Measurements from ENCODE around the gene CMTM7. TPM values are rescaled to one million over a fixed set of nuclear protein-coding genes. Genes with fewer than 3 reads are reported as not detected.
A peak's percentile ranks its signal among the peaks of the same experiment; 100 is the strongest.

Gene CMTM7
- total and polyA plus RNA-seq, 2 of the 13 experiments (the other 11 are each of a cell fraction or from before 2014, with no cell fraction given) = 20.9 to 21.4 TPM

DNA sequence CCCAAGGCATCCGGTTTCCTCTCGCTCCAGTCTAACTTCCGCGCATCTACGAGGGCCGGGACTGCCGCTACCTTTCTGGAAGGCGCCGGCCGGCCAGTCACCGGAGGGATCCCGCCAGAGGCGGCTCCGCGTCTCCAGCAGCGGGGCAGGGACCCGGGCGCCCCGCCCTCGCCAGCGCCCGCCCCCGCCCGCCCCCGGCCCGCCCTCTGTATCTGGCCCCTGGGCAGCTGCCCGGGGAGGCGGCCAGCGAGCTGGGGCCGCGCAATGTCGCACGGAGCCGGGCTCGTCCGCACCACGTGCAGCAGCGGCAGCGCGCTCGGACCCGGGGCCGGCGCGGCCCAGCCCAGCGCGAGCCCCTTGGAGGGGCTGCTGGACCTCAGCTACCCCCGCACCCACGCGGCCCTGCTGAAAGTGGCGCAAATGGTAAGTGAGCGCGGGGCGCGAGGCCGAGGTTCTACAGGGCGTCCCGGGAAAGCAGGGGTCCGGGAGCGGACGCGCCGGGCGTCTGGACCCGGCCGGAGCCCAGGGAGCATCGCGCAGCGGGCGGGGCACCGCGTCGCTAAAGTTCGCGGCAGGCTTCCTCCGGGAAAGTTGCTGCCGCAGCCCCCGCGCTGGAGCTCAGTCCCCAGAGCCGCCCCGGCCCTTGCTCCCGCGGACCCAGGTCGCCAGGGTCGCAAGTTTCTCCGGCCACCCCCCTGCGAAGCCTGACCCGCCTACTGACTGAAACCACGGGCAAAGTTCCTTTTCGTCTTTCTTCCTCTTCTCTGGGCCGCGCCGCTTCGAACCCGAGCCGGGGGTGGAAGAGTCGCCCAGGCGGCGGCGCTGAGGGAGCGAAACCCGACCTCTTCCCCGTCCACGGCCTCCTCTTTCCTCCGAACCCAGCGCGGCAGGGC, at the start of gene CMTM7 (continued):
- TF ChIP-seq ZSCAN12 (CRISPR knock-in tag; IDR thresholded peaks at IDR 0.05) (0 out of 2 replicates have a peak, but pooled peaks have one; percentile 69), ZNF382 (CRISPR knock-in tag; IDR thresholded peaks at IDR 0.05; ENCODE audit: borderline replicate concordance) (no peak), NFKBIZ (CRISPR knock-in tag; IDR thresholded peaks at IDR 0.05) (no peak), ZNF546 (CRISPR knock-in tag; conservative IDR thresholded peaks at IDR 0.05) (no peak), SRF (IDR thresholded peaks at IDR 0.05; ENCODE audit: low read depth, low read length) (no peak), ZNF232 (CRISPR knock-in tag; IDR thresholded peaks at IDR 0.05; ENCODE audit: borderline replicate concordance) (no peak), ZNF367 (CRISPR knock-in tag; IDR thresholded peaks at IDR 0.05; ENCODE audit: borderline replicate concordance) (no peak), SPEN (CRISPR knock-in tag; IDR thresholded peaks at IDR 0.05; ENCODE audit: low read depth) (no peak; the same call in 1 of the 2 replicates), MIER3 (CRISPR knock-in tag; IDR thresholded peaks at IDR 0.05; ENCODE audit: borderline replicate concordance) (no peak), BORCS8-MEF2B (CRISPR knock-in tag; IDR thresholded peaks at IDR 0.05) (peak; percentile 61), CBX1 (IDR thresholded peaks at IDR 0.05; ENCODE audit: low read depth) (no peak), NFRKB (IDR thresholded peaks at IDR 0.05) (no peak), ZNF550 (CRISPR knock-in tag; IDR thresholded peaks at IDR 0.05; ENCODE audit: borderline replicate concordance) (no peak), ATF1 (CRISPR knock-in tag; IDR thresholded peaks at IDR 0.05) (no peak), HHEX (CRISPR knock-in tag; IDR thresholded peaks at IDR 0.05) (no peak), MTA1 (CRISPR knock-in tag; IDR thresholded peaks at IDR 0.05; ENCODE audit: borderline replicate concordance) (0 out of 2 replicates have a peak, but pooled peaks have one; percentile 16)
- TF ChIP-seq, protein P1, sequence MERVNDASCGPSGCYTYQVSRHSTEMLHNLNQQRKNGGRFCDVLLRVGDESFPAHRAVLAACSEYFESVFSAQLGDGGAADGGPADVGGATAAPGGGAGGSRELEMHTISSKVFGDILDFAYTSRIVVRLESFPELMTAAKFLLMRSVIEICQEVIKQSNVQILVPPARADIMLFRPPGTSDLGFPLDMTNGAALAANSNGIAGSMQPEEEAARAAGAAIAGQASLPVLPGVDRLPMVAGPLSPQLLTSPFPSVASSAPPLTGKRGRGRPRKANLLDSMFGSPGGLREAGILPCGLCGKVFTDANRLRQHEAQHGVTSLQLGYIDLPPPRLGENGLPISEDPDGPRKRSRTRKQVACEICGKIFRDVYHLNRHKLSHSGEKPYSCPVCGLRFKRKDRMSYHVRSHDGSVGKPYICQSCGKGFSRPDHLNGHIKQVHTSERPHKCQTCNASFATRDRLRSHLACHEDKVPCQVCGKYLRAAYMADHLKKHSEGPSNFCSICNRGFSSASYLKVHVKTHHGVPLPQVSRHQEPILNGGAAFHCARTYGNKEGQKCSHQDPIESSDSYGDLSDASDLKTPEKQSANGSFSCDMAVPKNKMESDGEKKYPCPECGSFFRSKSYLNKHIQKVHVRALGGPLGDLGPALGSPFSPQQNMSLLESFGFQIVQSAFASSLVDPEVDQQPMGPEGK (CRISPR knock-in tag; IDR thresholded peaks at IDR 0.05) = peak; percentile 36; the same call in 1 of the 2 replicates
- TF ChIP-seq, protein P2, sequence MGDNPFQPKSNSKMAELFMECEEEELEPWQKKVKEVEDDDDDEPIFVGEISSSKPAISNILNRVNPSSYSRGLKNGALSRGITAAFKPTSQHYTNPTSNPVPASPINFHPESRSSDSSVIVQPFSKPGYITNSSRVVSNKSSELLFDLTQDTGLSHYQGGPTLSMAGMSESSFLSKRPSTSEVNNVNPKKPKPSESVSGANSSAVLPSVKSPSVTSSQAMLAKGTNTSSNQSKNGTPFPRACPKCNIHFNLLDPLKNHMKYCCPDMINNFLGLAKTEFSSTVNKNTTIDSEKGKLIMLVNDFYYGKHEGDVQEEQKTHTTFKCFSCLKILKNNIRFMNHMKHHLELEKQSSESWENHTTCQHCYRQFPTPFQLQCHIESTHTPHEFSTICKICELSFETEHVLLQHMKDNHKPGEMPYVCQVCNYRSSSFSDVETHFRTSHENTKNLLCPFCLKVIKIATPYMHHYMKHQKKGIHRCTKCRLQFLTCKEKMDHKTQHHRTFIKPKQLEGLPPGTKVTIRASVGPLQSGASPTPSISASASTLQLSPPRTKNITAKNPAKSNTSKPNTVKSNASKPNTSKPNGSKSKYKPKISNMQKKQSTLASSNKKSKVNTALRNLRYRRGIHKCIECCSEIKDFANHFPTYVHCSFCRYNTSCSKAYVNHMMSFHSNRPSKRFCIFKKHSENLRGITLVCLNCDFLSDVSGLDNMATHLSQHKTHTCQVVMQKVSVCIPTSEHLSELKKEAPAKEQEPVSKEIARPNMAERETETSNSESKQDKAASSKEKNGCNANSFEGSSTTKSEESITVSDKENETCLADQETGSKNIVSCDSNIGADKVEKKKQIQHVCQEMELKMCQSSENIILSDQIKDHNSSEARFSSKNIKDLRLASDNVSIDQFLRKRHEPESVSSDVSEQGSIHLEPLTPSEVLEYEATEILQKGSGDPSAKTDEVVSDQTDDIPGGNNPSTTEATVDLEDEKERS (CRISPR knock-in tag; IDR thresholded peaks at IDR 0.05) = no peak
- TF ChIP-seq, protein P3, sequence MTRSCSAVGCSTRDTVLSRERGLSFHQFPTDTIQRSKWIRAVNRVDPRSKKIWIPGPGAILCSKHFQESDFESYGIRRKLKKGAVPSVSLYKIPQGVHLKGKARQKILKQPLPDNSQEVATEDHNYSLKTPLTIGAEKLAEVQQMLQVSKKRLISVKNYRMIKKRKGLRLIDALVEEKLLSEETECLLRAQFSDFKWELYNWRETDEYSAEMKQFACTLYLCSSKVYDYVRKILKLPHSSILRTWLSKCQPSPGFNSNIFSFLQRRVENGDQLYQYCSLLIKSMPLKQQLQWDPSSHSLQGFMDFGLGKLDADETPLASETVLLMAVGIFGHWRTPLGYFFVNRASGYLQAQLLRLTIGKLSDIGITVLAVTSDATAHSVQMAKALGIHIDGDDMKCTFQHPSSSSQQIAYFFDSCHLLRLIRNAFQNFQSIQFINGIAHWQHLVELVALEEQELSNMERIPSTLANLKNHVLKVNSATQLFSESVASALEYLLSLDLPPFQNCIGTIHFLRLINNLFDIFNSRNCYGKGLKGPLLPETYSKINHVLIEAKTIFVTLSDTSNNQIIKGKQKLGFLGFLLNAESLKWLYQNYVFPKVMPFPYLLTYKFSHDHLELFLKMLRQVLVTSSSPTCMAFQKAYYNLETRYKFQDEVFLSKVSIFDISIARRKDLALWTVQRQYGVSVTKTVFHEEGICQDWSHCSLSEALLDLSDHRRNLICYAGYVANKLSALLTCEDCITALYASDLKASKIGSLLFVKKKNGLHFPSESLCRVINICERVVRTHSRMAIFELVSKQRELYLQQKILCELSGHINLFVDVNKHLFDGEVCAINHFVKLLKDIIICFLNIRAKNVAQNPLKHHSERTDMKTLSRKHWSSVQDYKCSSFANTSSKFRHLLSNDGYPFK (CRISPR knock-in tag; IDR thresholded peaks at IDR 0.05; ENCODE audit: borderline replicate concordance) = no peak
- TF ChIP-seq, protein P4, sequence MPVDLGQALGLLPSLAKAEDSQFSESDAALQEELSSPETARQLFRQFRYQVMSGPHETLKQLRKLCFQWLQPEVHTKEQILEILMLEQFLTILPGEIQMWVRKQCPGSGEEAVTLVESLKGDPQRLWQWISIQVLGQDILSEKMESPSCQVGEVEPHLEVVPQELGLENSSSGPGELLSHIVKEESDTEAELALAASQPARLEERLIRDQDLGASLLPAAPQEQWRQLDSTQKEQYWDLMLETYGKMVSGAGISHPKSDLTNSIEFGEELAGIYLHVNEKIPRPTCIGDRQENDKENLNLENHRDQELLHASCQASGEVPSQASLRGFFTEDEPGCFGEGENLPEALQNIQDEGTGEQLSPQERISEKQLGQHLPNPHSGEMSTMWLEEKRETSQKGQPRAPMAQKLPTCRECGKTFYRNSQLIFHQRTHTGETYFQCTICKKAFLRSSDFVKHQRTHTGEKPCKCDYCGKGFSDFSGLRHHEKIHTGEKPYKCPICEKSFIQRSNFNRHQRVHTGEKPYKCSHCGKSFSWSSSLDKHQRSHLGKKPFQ (CRISPR knock-in tag; IDR thresholded peaks at IDR 0.05; ENCODE audit: insufficient replicate concordance) = peak; percentile 48
